Mammary epithelial cell (primary cell): ENCODE data around the gene SLC36A4.

Experiments
- EZH2 ChIP-seq: IDR thresholded peaks from 2 replicates; pipeline ENCODE4 v1.6.1; 2012; ENCODE audit warnings: low read length, inconsistent platforms, borderline replicate concordance
- TF ChIP-seq, protein P1 (sequence below), 2 donors: IDR thresholded peaks in 1 of 2; conservative IDR thresholded peaks in 1 of 2; 2 replicates each; pipeline ENCODE4 v1.5.1; 2011 to 2012; ENCODE audit warnings: inconsistent platforms in 2 of 2, low read length in 2 of 2, mild to moderate bottlenecking in 2 of 2, control low read depth in 1 of 2, low read depth in 1 of 2; ENCODE audit not compliant: insufficient read depth in 1 of 2; ENCODE audit errors: extremely low read depth in 1 of 2

DNA sequence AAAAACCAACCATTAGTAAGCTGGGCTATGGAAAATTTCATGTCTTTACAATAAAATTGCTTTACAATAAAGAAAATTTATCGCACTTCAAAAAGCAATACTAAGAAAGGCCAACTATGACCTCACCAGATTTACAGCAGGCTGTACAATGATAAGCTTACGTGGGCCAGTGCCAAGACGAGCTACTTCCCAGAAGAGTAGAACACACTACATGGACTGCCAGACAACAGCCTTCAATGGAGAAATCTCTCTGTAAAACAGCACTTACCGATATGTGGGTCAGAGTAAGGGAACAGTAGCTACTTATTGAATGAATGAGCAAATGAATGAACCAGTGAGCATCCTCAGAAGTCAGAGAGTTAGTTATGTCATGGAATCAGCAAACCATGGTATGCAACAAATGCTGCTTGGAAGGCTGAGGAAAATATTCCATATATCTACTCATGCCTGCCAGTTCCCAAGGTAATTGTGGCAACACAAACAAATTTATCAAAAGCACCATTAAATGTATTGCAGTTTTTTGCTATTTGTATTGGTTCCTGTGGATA lies 74.4 kb downstream of the SLC36A4 start:
- no peak for TF ChIP-seq EZH2
- TF ChIP-seq, protein P1, sequence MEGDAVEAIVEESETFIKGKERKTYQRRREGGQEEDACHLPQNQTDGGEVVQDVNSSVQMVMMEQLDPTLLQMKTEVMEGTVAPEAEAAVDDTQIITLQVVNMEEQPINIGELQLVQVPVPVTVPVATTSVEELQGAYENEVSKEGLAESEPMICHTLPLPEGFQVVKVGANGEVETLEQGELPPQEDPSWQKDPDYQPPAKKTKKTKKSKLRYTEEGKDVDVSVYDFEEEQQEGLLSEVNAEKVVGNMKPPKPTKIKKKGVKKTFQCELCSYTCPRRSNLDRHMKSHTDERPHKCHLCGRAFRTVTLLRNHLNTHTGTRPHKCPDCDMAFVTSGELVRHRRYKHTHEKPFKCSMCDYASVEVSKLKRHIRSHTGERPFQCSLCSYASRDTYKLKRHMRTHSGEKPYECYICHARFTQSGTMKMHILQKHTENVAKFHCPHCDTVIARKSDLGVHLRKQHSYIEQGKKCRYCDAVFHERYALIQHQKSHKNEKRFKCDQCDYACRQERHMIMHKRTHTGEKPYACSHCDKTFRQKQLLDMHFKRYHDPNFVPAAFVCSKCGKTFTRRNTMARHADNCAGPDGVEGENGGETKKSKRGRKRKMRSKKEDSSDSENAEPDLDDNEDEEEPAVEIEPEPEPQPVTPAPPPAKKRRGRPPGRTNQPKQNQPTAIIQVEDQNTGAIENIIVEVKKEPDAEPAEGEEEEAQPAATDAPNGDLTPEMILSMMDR (conservative IDR thresholded peaks at IDR 0.05 in 1 of 2, IDR thresholded peaks at IDR 0.05 in 1 of 2; ENCODE audit: extremely low read depth in 1 of 2, insufficient read depth in 1 of 2, low read depth in 1 of 2, low read length in 2 of 2): no peak
